OCI-LY3 (cell line): ENCODE results near the gene ACOT7.
A peak's percentile ranks its signal among the peaks of the same experiment; 100 is the strongest.

Experiments
- H2AFZ ChIP-seq: fragments of 200-600, 300-600 bp; shearing (Covaris generic); 2 replicates; pipeline ENCODE4 v1.6.0; 2014; ENCODE audit warnings: antibody characterized with exemption, low read depth, low read length
- H3K27ac ChIP-seq: fragments of 200-600, 300-600 bp; sonication (generic); 2 replicates; pipeline ENCODE4 v1.5.1; 2014; ENCODE audit warnings: mild to moderate bottlenecking, low read length, moderate library complexity, mixed read lengths
- H3K27me3 ChIP-seq: fragments of 200-600, 300-600 bp; sonication (generic); 2 replicates; pipeline ENCODE4 v1.6.1; 2014; ENCODE audit warnings: low read depth, low read length, mixed read lengths
- H3K36me3 ChIP-seq: fragments of 200-600, 300-600 bp; sonication (generic); replicated peaks from 2 replicates; pipeline ENCODE3; 2014; ENCODE audit warnings: low read depth, low read length, mixed read lengths
- H3K4me1 ChIP-seq: fragments of 300-600, 200-600 bp; sonication (generic); 2 replicates; pipeline ENCODE4 v1.6.1; 2014; ENCODE audit warnings: low read length, mixed read lengths
- H3K4me2 ChIP-seq: fragments of 200-600, 300-600 bp; sonication (generic); 2 replicates; pipeline ENCODE4 v1.6.1; 2014; ENCODE audit warnings: low read length, mixed read lengths
- H3K4me3 ChIP-seq: fragments of 300-600, 200-600 bp; sonication (generic); 2 replicates; pipeline ENCODE4 v1.5.1; 2014; ENCODE audit warnings: antibody characterized with exemption, mild to moderate bottlenecking, low read length, moderate library complexity
- H3K79me2 ChIP-seq: fragments of 300-600, 200-600 bp; shearing (Covaris generic); 2 replicates; pipeline ENCODE4 v1.6.1; 2014; ENCODE audit warnings: mild to moderate bottlenecking, low read length, mixed read lengths
- H3K9ac ChIP-seq: fragments of 300-600, 200-600 bp; shearing (Covaris generic); 2 replicates; pipeline ENCODE4 v1.6.0; 2014; ENCODE audit warnings: mild to moderate bottlenecking, low read length, moderate library complexity
- H3K9me3 ChIP-seq: fragments of 200-600, 300-600 bp; shearing (Covaris generic); 2 replicates; pipeline ENCODE4 v1.6.1; 2014; ENCODE audit warnings: low read length, mixed read lengths; ENCODE audit not compliant: insufficient read depth
- H4K20me1 ChIP-seq: fragments of 200-600, 300-600 bp; sonication (generic); 2 replicates; pipeline ENCODE4 v1.6.1; 2016; ENCODE audit warnings: low read length, mixed read lengths; ENCODE audit not compliant: insufficient read depth
- EZH2phosphoT487 ChIP-seq: fragments of 200-600 bp; shearing (Covaris generic); IDR thresholded peaks from 2 replicates; pipeline ENCODE4 v1.6.1; 2018; ENCODE audit warnings: antibody characterized with exemption, mixed run types, low read depth
- TF ChIP-seq, protein P1 (sequence below): fragments of 200-600, 300-600 bp; sonication (generic); IDR thresholded peaks from 2 replicates; pipeline ENCODE4 v1.5.1; 2014; ENCODE audit warnings: antibody characterized with exemption, low read length, low read depth

Gene ACOT7

DNA sequence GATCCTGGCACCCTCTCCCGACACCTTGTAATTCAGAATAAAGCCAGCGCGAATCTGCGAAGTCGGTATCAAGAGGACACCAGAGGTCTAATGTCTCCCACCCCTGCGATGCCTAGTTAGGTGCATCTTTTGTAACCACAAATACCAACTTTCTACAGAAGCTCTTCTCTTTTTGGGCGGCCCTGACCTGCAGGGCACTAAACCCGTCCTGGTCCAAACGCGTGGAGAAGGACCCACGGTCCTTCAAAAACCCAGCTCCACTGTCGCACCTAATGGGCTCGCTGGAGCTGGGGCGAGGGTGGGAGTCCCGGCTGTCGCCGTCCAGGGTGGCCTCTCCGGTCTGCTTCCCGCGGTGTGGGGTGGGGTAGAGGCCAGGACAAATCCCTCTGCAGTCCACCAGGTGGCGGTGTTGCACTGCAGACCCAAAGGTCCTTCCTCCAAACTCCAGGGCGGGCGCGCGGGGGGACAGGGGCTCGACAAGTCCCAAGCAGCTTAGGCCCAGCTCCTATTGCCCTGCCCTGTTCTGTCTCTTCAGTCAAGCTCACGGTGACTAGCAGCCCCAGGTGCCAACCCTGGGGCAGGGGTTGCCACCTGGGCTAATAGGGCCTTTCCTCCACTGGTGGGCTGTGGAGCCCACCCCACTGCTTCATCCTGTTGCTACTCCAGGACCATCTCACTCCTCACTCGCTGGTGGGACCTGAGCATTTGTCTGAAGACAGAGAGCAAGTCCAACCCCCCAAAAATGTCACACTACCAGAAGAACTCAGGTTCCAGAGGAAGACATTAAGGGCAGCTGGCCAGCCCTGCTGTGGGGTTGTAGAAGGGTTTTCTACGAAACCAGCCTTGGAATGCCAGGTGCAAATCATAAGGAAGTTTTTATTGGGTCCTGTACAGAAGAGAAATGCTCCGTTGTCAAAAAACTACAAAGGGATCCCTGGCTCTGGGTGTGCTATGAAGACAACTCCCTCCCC, 146.8 kb downstream of the ACOT7 start:
- Histone ChIP-seq H3K27ac (no peak overlapping the region), H4K20me1 (no peaks in the 10 kb centered on the region), H2AFZ (no peak overlapping the region), H3K4me3 (peak overlapping the region; percentile 77), H3K4me1 (peaks cover 4% of the 10 kb centered on the region; the same call in 1 of the 2 replicates), H3K9ac (no peak overlapping the region), H3K9me3 (no peaks in the 10 kb centered on the region), H3K4me2 (peak overlapping the region; percentile 73), H3K36me3 (no peaks in the 10 kb centered on the region), H3K79me2 (no peaks in the 10 kb centered on the region), H3K27me3 (no peaks in the 10 kb centered on the region)
- TF ChIP-seq, protein P1, sequence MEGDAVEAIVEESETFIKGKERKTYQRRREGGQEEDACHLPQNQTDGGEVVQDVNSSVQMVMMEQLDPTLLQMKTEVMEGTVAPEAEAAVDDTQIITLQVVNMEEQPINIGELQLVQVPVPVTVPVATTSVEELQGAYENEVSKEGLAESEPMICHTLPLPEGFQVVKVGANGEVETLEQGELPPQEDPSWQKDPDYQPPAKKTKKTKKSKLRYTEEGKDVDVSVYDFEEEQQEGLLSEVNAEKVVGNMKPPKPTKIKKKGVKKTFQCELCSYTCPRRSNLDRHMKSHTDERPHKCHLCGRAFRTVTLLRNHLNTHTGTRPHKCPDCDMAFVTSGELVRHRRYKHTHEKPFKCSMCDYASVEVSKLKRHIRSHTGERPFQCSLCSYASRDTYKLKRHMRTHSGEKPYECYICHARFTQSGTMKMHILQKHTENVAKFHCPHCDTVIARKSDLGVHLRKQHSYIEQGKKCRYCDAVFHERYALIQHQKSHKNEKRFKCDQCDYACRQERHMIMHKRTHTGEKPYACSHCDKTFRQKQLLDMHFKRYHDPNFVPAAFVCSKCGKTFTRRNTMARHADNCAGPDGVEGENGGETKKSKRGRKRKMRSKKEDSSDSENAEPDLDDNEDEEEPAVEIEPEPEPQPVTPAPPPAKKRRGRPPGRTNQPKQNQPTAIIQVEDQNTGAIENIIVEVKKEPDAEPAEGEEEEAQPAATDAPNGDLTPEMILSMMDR = peak; percentile 67
- no peak for TF ChIP-seq EZH2phosphoT487

DNA sequence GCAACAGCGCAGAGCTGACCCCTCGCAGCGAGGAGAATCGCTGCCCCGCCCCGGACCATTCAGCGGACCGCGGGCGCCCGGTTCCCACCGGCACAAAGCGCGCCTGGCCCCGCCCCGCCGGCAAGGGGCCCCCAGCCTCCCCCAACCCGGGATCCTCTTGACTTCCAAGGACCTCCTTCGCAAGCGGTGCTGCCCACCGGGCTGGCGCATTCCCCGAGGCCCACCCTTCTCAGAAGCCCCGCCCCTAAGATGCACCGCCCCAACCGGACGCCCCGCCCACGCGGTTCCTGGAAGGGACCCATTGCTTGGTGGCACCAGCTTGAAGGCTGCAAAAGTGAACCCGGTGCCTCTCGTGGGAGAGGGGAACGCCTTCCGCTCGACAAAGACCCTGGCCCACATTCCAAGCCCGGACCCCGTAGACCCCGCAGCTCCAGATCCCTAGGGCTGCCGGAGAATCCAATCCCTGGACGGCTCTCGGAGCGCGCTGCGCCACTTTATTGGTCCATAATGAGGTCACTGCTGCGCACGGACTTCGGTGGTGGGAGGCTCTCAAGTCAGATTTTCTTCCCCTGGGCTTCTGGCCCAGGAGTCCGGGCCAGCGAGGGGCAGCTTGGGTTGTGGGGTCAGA, 147.6 kb downstream of the ACOT7 start:
- TF ChIP-seq, protein P1 = no peak
- TF ChIP-seq EZH2phosphoT487 = no peak
- Histone ChIP-seq H3K27me3 (no peaks in the 10 kb centered on the region), H3K4me1 (peaks cover 4% of the 10 kb centered on the region; the same call in 1 of the 2 replicates), H3K4me3 (peak overlapping the region; percentile 77), H3K36me3 (no peaks in the 10 kb centered on the region), H4K20me1 (no peaks in the 10 kb centered on the region), H3K4me2 (peak overlapping the region; percentile 73), H3K79me2 (no peaks in the 10 kb centered on the region), H2AFZ (no peak overlapping the region), H3K9me3 (no peaks in the 10 kb centered on the region), H3K27ac (no peak overlapping the region), H3K9ac (no peak overlapping the region)

DNA sequence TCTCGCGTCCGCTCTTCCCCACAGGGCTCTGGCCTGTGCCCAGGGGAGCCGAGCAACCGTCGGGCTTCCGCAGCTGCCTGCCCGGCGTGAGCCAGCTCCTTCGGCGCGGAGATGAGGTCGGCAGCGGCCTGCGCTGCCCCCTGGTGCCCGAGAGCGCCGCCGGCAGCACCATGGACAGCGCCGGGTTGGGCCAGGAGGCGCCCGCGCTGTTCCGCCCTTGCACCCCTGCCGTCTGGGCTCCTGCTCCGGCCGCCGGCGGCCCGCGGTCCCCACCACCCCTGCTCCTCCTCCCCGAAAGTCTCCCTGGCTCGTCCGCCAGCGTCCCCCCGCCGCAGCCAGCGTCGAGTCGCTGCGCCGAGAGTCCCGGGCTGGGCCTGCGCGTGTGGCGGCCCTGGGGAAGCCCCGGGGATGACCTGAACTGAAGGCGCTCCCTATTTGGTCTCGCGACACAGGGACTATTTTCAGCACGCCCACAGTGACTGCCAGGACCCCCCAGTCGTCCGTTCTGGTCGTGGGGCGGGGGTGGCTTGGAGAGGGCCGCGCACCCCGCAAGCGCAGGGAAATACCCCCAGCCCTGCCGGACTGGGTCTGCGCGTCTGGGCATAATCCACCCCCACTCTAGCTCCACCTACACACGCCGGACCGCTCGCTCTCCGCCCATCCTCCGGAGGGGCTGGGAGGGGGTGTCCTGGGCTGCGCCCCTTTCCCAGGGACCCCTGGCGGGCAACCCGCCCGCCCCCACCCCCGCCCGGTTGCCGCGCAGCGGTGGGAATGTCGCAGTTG, 148.3 kb downstream of the ACOT7 start:
- Histone ChIP-seq H3K27ac (no peak overlapping the region), H3K4me3 (peak overlapping the region; percentile 77), H3K9ac (no peak overlapping the region), H3K36me3 (no peaks in the 10 kb centered on the region), H4K20me1 (no peaks in the 10 kb centered on the region), H3K9me3 (no peaks in the 10 kb centered on the region), H3K79me2 (no peaks in the 10 kb centered on the region), H2AFZ (no peak overlapping the region), H3K4me2 (peak overlapping the region; percentile 73), H3K4me1 (peaks cover 4% of the 10 kb centered on the region; the same call in 1 of the 2 replicates), H3K27me3 (no peaks in the 10 kb centered on the region)
- TF ChIP-seq, protein P1 = peak; percentile 52
- TF ChIP-seq EZH2phosphoT487 = no peak
